ENCODE data around the gene CDYL2. TPM values are rescaled to one million over a fixed set of nuclear protein-coding genes. Genes with fewer than 3 reads are reported as not detected.

CDYL2 gene
- polyA plus RNA-seq, 12 donors: 2.0 to 4.4 (median 2.6) TPM; not detected in 1

- DNase-seq: no peak
Measured at GRCh38 chr16:80628254-80628653, 176.1 kb downstream of the CDYL2 start.

- no peak for DNase-seq
Measured at GRCh38 chr16:80627108-80627507, 177.3 kb downstream of the CDYL2 start.

- DNase-seq: no peak
Measured at GRCh38 chr16:80623376-80623775, 181.0 kb downstream of the CDYL2 start.

DNA sequence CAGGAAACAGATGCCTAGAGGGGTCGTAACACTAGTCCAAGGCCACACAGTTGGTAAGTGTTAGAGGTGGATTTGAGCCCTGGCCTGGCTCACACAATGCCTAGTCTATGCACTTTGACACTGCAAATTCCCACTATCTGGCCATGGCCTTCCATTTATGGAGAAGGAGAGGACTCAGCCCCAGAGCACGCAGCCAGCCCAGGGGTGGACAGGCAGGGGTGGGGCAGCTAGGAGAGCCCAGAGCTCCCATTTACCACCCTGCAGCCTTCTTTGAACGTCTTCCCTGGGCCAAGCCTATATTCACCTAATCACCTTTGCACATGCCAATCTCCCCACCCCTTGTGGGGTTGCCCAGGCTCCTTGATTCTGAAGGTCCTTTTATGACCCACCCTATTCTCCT is 182.4 kb downstream of the CDYL2 start:
- no peak for DNase-seq

DNA sequence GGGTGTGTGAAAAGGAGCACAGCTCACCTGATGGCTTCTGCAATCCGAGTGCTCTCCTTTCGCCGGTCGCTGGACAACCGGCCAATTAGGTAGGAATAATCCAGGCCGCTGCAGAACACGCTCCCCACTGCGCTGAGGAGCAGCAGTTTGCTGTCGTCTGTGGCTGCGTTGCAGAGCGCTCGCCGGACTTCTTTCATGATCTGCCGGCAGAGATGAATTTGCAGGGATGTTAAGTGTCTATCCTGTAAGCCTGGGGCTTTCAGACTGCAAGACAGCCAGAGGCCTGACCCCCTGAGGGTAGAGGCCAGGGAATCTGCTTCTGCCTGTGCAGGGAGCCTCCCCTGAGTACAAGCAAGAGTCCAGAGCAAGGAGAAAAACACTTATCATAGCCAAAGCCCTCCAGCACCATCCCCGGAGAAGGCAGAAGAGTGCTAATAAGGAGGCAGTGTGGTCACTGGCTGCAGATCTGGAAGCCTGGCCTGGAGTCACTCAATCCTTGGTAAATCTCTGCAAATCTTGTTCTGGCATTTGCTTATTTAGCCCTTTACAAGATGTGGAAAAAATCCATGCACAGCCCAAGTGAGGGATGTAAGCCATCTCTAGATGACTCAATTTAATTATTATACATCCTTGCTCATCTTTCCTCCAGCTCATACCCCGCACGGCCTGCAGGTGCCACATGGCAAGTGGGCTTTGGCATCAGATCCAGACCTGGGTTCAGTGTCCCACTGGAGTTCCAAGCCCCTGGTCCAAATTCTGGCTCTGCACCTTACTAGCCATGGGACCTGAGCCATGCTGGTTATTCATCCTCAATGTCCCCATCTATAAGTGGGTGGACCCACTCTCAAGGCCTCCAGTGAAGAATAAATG is 183.4 kb downstream of the CDYL2 start:
- no peak for DNase-seq

DNA sequence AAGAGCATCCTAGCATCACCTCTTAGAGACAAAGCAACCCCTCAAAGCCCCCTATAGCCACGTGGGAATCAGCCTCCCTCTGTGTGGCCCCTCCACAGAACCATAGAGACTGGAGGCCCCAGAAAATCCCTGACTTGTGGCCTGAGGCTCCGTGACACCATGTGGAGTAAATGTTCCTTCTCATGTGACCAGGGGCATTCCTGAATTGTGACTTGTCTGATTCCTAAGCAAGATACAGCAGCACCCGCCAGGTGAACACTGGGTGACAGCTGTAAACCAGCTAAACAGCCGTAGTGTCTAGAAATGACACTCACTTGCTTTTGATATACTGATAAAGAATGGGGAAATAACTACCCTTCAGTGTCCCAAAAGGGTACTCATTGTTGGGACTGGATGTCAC is 184.6 kb downstream of the CDYL2 start:
- no peak for DNase-seq

GRCh38 chr16:80618862-80619648 is 185.3 kb downstream of the CDYL2 start:
- no peak for DNase-seq

- no peak for DNase-seq
Measured at GRCh38 chr16:80616362-80616761, 188.0 kb downstream of the CDYL2 start.

DNA sequence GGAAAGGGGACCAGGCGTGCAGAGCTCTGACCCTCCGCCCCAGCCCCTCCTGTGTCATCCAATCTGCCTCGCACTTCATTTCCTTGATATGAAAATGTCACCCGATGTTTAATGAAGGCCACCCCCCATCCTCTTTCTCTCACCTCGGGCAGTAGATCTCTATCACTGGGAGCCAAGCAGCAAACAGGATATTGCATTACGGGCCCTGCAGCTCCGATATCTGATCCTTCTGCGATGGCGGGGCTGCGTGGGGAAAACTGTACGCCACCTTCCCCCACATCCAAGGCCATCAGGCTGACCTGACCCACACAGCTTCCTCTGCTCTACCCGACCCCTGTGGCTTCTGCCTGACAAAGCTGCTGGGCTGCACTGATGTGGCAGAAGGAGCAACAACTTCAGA is 188.7 kb downstream of the CDYL2 start:
- DNase-seq: no peak

GRCh38 chr16:80614908-80615671 is 189.3 kb downstream of the CDYL2 start:
- no peak for DNase-seq

GRCh38 chr16:80612461-80613017 is 191.9 kb downstream of the CDYL2 start:
- DNase-seq: no peak

DNA sequence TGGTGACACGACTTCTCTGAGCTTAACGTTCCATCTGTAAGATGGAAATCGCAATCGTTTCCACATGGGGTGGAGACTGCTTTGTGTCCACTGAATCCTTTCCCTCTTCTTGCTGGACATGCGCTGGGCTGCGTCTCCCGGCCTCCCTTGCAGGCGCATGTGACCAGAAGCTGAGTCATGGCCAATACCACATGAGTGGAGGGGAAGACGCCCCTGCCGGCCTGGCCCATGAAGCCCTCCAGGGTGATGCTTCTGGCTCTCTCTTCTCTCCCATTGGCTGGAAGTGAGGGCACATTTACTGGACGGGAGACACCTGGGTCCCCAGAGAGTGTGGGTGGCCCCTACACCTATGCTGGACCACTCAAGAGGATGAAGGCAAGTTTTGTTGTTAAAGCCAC is 192.5 kb downstream of the CDYL2 start:
- DNase-seq: no peak

DNA sequence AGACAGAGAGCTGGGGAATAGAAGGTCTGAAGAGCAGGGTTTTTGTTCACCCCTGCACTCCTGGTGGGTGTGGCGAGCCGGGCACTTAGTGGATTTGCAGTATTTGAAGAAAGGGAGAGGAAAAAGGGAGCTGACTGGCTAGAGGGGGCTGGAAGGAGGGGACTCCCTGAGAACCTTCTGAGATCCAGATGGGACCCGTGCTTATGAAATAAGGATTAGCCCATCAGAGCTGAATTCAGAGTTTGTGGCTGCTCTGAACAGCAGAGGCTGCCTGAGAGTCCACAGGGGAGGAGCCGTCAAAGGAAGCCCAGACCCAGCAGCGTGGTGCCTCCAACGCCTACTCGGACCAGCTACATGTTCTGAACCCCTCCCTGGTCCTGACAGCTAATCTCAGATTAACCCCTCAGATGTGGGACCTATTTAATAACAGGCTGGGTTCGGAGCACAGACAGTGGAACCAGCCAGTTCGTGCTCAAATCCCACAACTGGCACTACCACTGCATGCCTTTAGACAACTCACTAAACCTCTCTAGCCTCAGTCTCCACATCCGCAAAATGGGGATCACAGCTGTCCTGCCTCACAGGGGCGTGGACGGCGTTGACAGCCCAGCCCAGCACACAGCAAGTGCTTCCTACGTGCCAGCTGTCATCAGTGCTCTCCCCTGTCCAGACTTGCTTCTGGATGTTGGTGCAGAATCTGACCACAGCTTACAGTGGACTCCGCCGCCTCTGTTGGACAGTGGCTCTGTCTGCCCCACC is 193.0 kb downstream of the CDYL2 start:
- DNase-seq: no peak

DNA sequence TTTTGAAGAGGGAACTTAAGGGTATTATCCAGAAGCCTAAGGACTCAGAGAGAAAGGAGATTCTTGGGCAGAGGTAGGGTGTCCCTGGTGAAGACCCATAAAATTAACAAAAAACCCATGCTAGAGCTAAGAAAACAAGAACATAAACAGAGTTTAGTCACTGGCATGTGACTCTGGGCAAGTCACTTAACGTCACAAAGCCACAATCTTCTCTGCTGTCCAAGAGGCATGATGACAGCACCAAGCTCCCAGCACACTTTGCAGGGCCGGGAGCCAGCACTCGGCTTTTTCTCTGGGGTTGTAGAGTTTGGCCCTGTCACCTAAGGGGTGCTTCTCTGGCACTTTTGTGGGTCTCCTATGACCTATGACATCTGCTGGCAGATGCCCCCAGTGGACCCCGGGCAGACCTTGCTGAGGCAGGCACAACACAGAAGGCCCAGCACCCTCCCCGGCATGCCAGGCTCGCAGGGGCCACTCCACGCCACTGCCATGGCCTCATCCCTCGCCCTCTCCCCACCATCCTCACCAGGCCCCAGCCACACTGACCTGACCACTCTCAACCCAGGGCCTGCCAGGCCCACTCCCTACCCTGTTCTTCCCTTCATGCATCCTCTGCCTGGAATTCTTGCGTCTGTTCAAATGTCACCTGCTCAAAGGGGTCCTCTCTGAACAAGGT is 193.8 kb downstream of the CDYL2 start:
- no peak for DNase-seq

DNA sequence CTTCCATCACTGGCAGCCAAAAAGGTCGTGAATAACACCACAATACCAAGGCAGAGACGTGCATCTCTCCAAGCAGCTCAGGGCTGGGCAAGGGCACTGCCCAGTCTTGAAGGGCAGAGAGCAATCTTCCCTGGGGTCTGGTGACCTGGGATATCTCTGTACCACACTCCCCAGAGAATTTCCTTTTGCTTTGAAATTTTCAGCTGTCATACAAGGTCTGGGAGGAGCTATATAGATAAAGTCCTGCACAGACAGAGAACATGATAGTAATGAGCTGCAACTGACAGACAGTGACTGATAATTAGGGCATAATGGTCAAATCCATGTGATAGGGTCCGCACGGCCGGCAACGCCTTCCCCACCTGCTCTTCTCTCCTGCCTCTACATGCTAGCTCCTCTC is 195.5 kb downstream of the CDYL2 start:
- no peak for DNase-seq

GRCh38 chr16:80607204-80607603 is 197.2 kb downstream of the CDYL2 start:
- DNase-seq: no peak

- no peak for DNase-seq
Measured at GRCh38 chr16:80606221-80606766, 198.1 kb downstream of the CDYL2 start.

- no peak for DNase-seq
Measured at GRCh38 chr16:80604600-80605355, 199.6 kb downstream of the CDYL2 start.

DNA sequence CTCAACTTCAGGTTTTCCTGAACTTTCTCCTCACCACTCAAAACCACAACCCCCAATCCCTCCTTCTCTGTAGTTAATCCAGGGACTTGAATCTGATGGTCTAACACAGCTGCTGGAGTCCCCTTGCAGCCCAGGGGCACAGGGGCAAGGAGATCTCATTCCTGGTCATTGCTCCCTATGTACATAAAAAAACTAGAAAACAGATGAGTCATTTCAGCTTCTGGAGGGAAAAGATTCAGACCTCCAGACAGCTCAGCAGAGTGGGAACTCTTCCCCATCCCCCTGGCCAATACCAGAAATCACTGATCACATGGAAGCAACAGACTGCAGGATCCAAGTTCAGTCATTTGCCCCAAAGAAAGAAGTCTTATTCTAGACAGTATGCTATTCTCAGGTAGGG is 201.5 kb downstream of the CDYL2 start:
- DNase-seq: no peak

DNA sequence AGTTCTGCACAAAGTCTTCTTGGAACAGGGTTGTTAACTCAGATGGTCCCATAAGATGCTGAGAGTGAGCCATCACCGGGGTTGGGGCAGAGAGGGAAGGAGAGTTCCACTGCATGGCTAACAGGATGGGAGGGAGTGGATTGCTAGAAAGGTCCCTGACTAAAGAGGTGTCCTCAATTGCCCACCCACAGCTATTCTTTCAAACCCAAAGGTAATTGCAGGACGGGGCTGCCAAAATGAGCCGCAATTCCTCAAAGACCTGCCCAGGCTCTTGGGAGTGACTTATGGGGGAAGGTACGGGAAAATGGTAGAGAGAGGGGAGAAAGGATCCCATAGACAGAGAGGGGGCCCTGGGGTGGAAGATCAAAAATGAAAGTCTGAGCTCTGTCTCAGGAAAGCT is 203.2 kb downstream of the CDYL2 start:
- DNase-seq: no peak

All from muscle of arm (tissue), 12 donors.